H7 (cell line): ENCODE results near the gene DAB2. TPM values are rescaled to one million over a fixed set of nuclear protein-coding genes. Genes with fewer than 3 reads are reported as not detected.

Source experiments
- DNase-seq: peaks from one replicate; pipeline ENCODE4 v3.0.0; 2012
- H3K27me3 ChIP-seq: 2 replicates; pipeline ENCODE4 v1.6.0; 2011; ENCODE audit warnings: mild to moderate bottlenecking, low read length; ENCODE audit not compliant: control insufficient read depth, insufficient read depth
- H3K36me3 ChIP-seq: replicated peaks from 2 replicates; pipeline ENCODE4 v1.5.1; 2011; ENCODE audit warnings: low read length; ENCODE audit not compliant: control insufficient read depth, insufficient read depth
- H3K4me3 ChIP-seq: 2 replicates; pipeline ENCODE4 v1.5.1; 2011; ENCODE audit warnings: low read depth, mild to moderate bottlenecking, control low read depth, low read length, moderate library complexity; ENCODE audit not compliant: insufficient read depth
- total RNA-seq: library from RNA; depleted of rRNA; stranded (reverse); fragments of >200 nt; shearing (Covaris generic); gene quantifications from 2 replicates; pipeline ENCODE4 v1.2.3, GENCODE V29; 2014; rRNA removed

Gene DAB2
- total RNA-seq = 2.7 and 3.7 TPM in 2 replicates

DNA sequence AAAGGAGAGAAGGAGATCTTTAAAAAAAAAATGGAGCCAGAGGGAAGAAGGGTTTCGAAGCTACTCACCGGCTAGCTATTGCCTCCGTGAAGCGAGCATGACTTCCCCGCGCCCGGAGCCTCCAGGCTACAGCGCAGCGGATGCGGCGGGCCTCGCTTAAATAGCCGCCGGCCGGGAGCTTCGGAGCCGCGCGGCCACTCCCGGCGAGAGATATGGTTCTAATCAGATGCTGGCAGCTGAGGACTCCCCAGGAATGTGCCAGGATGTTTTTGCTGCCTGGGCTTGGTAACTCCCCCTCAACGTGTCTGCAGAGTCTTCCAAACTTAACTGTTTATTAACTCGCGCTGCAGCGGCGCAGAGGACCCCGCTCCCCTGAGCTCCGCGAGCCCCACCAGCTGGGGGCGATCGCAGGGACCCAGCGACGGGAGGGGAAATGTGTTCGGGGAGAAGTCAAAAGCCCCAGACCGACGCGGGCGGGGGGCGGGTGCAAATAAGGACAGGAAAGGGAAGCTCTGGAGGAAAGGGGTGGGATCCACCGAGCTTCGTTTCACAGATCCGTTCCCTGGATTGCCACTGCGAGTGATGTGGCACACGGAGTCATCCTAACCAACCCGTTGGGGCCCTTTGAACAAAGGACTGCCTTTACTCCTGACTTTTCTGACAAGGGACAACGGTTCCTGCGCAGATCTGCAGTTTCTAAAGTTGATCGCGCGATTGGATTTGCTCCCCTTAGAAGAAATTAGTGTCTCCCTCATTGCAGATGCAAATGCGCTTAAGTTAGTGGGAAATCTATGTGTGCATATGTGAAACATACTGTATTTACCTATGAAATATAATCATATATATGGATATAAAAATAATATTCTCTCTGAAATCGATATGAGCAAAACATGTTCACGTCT is at the start of gene DAB2:
DAB2 (minus strand) TSS at position 245 of the 902 bp plus-strand sequence. CDS start 30,660 bp downstream, outside the sequence.
- DNase-seq = peak; percentile 86
- peak within 1 kb of the TSS; percentile 59 for H3K4me3 ChIP-seq
- H3K27me3 ChIP-seq = no peaks in the 10 kb centered on the region
- H3K36me3 ChIP-seq = no peaks in the 10 kb centered on the region

DNA sequence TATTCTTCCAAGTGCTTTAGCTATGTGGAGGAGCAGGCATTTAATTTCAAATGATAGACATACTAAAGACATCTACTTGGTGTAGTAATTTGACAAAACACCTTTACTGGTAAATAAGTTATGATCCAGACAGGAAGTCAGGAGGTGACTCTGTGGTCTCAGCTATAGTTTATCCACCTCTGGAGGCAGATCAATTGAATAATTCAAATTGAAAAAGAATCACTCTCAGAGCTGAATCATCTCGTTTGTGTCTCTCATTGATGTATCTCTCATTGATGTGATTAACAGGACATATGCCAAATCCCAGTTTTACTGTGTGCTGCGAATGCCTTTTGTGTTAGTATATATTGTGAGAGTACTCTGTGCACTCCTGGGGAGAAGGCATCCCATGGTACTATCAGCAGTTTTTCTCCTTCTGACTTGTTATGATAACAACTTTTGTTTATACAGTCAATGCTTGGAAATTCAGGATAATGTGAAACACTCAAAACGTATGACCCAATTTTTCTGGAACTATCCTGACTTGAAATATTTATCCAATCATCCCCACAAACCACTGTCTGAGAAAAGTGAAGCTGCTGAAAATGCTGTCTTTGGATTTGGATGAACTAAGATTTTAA is 48.5 kb upstream of the DAB2 start:
- no peak for DNase-seq
- H3K4me3 ChIP-seq = no peak overlapping the region
- H3K36me3 ChIP-seq = no peaks in the 10 kb centered on the region
- no peaks in the 10 kb centered on the region for H3K27me3 ChIP-seq

DNA sequence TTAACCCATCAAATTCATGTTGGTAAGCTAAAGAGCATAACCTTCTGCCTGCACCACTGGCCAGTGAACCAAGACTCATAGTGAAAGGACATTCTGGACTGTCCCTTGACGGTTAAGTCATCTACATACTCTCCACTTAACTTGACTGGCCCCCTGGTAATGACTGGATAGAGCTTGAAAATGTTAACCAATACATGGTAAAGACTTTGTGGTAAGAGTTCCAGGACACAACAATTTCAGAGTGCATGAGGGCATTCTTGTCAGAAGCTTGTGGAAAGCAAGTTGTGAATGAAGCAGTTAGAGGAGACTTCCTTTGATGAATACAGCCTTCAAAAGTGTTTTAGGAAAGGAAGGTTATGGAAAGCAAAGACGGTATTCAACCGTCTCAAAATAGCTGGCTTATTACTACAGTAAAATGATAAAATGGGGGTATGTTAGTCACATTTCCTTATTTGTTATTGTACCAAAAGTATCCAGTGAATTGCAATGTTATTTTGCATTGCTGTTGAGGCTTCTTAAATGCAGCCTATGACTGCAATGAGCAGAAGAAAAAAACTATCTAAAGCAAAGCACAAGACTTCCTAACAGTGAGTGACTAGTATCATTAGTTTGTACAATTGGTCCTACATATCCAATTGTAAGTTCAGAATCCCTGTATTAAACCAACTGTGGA is 47.2 kb upstream of the DAB2 start:
- DNase-seq = no peak
- Histone ChIP-seq H3K36me3 (no peaks in the 10 kb centered on the region), H3K27me3 (no peaks in the 10 kb centered on the region), H3K4me3 (no peak overlapping the region)

DNA sequence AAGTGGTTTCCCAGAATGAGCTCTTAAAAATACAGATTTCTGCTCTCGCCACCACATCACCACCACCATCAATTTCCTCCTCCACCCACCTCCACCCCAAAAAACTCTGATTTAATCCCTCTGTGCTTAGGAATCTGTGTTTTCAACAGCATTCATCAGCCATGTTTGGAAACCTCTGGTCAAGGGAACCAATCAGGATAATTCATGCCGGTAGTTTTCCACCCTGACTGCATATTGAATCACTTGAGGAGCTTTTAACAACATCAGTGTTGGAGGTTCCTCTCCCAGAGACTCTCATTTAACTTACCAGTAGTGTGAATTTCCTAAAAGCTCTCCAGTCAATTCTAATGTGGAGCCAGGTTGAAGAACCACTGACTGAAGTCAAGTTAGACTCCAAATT is 46.0 kb upstream of the DAB2 start:
- Histone ChIP-seq H3K36me3 (no peaks in the 10 kb centered on the region), H3K4me3 (no peak overlapping the region), H3K27me3 (no peaks in the 10 kb centered on the region)
- DNase-seq = no peak

DNA sequence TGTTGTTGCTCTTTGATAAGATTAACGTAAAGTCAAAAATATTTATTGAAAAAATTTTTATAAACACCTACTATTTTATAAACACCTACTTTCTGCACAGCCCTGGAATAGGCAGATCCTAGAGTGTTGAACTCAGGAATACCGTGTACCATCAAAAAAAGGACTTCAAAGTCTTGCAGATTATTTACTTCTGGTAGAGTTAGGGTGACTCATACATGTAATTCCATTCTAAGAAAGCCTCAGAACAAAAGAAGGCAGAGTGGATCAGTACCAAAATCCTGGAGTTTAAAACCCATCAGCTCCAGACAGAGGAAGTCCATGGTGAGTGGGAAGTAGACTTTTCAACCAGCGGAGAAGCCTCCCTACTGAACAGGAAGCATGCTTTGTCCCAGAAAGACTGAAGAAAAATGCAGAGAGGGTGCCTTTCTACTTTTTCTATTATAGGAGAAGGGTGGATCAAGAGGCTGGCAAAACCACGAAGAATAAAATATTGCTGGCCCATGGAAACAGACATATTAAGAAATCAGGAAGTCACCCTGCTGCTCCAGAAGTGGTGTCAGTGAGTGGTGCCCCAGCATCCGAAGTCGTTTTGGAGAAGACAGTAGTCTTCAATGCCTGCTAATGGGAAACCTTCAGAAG is 45.1 kb upstream of the DAB2 start:
- Histone ChIP-seq H3K27me3 (no peaks in the 10 kb centered on the region), H3K36me3 (no peaks in the 10 kb centered on the region), H3K4me3 (no peak overlapping the region)
- DNase-seq = no peak

DNA sequence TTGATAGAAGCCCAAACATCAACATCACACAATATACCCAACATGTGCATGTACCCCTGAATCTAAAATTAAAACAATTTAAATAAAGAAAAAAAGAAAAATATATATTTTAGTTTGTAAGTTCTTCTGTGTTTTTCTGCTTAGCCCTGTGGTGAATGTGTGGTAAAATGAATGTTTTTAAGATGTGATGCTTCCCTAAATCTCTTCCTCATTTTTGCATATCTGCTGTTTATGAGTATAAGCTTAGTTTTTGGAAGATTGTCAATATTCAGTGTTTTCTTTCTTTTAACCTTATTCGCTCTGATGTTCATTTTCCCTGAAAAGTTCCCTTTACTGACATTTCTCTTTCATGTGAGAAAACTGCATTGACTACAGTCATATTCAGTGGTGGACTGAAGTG is 44.4 kb upstream of the DAB2 start:
- H3K36me3 ChIP-seq = no peaks in the 10 kb centered on the region
- no peak overlapping the region for H3K4me3 ChIP-seq
- DNase-seq = no peak
- no peaks in the 10 kb centered on the region for H3K27me3 ChIP-seq

DNA sequence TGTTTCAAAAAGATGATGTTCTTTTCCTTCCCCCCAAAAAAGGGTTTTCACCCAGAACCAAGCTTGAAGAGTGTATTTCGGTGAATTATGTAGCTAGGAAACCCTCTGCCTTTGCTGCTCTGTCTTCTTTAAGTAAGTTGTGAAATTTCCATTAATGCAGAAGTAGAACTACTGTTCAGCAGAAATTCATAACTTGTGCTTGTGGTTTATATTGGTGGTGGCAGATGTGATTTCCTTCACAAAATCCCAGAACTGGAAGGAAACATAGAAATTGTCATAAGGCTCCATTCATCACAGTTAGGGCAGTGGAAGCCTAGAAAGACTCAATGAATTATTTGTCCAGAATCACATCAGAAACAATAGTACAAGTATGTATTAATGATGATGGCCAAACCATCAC is 42.1 kb upstream of the DAB2 start:
- Histone ChIP-seq H3K27me3 (no peaks in the 10 kb centered on the region), H3K36me3 (no peaks in the 10 kb centered on the region), H3K4me3 (no peak overlapping the region)
- no peak for DNase-seq

DNA sequence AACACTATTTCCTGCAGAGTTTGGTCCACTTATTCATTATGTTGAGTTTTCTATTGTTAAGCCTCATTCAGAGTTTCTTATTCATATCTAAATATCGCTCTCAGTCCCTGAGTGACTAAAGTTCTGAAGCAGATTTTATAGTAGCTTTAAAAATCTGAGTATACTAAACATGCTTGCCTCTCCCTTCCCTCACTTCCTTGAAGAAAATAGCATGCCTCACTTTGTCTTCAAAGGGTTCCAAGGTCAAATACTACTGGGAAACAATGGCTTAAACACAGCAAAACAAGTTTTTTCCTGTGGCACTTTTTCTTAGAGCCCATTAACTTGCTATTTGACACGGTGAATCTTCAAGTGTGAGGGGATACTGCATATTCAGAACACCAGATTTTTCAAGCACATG is 41.1 kb upstream of the DAB2 start:
- Histone ChIP-seq H3K27me3 (no peaks in the 10 kb centered on the region), H3K36me3 (no peaks in the 10 kb centered on the region), H3K4me3 (no peak overlapping the region)
- no peak for DNase-seq

DNA sequence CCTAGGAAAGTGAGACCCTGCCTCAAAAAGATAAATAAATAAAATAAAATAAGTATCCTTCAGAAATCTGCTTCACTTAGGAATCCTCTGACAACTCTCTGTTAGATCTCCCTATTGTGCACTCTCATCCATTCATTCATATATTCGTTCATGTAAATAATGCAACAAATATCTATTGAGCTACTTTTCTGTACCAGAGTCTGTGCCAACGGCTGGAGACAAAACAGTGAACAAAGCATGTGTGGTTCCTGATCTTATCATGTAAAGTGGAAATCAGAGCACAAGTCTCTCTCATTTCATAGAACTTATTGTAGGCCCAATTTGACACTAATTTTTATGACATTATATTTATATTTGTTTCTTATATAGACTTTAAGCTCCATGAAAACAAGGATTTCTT is 40.3 kb upstream of the DAB2 start:
- Histone ChIP-seq H3K36me3 (no peaks in the 10 kb centered on the region), H3K4me3 (no peak overlapping the region), H3K27me3 (no peaks in the 10 kb centered on the region)
- DNase-seq = no peak

DNA sequence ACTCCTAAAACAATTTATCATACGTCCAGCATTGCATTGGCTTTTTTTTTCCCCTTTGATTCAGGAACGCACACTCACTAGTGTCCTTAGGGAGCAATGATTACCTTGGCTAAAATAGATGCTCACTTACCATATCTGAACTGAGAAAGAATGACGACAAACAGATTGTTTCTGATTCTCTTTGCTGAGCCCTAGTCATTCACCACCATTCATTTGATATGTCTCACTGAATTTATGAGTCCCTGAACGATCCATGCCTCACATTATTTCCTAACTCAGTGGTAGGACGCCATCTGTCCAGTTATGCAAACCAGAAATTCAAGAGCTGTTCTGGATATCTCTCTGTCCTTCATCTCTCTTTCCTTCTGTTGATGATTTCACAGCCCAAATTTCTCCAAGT is 39.3 kb upstream of the DAB2 start:
- H3K27me3 ChIP-seq = no peaks in the 10 kb centered on the region
- no peak overlapping the region for H3K4me3 ChIP-seq
- H3K36me3 ChIP-seq = no peaks in the 10 kb centered on the region
- no peak for DNase-seq

DNA sequence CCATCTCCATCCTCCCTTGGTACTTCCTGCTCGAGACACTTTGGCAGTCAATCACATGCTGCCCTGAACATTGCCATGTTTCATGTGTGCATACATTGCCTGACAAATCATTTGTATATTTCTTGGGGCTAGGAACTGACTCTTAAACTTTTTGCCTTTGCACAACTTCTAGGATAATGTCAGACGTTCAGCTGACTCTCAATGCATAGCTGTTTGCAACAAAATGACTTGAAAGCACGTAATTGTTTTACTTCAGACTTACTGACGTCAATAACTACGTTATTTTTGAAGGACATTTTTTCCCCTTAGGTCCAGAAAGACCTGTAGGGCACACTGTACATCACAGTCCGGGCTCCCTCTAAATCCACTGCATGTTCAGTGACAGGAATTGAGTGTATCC is 37.4 kb upstream of the DAB2 start:
- no peak for DNase-seq
- Histone ChIP-seq H3K4me3 (no peak overlapping the region), H3K27me3 (no peaks in the 10 kb centered on the region), H3K36me3 (no peaks in the 10 kb centered on the region)

DNA sequence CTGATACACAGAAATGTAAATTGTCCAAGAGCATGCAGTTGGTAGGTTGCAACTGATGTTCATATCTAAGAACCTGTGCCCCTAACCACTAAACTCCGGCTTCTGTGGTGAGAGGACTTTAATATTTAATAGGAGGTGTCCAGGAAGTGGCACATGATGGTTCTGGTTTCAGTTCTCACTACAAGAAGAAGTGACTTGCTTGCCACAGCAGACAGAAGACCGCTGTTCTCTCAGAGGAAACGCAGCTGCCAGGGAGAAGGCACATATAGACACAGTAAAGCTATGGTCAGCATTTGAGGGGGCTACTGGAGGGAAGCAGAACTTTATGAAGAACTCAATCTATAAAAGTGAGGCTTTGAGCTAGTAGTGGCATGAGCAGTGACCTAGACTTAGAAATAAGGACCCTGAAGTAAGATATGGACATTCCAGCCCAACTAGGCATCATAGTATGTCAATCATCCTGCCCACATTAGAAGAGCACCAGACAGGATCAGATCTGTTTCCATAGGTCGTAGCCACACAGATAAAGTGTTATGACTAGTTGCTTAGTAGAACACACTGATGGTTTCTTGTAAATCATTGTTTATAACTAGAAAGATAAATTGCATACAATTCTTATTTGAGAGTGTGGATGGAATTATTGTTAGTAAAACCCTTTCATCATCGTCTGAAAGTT is 36.4 kb upstream of the DAB2 start:
- Histone ChIP-seq H3K4me3 (no peak overlapping the region), H3K36me3 (no peaks in the 10 kb centered on the region), H3K27me3 (no peaks in the 10 kb centered on the region)
- no peak for DNase-seq

DNA sequence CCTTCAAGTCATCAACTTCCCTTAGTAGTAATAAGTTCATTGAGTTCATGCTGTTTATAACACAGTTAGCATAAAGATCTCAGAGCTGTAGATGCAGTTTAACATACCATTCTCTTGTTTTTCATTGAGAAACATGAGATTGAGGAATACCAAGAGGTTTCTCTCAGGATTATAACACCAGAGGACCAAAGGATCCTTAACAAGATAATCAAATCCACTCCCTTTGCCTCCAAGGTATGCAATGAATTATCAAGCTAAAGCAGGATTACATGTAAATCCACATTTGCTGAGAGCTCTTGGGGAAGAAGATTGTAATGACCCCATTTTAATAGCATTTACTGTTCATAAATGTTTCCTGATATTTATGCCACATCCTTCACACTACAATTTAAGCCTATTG is 35.1 kb upstream of the DAB2 start:
- Histone ChIP-seq H3K4me3 (no peak overlapping the region), H3K36me3 (no peaks in the 10 kb centered on the region), H3K27me3 (no peaks in the 10 kb centered on the region)
- no peak for DNase-seq

DNA sequence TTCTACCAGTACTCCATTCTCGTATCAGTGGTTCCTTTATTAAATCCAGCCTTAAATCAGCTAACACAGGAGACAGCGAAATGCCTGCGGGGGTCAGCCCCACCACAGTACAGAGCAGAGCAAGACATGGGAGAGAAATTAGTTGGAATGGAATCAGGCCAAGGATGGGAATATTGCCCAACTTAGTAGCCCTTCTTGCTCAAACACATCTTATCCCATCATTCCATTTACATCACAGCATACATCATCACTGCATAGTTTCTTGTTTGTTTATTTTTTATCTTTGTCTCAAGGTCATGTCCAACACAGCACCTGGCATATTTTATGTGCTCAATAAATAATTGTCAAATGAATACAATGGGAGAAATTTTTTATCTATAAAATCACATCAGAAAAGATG is 34.3 kb upstream of the DAB2 start:
- Histone ChIP-seq H3K27me3 (no peaks in the 10 kb centered on the region), H3K4me3 (no peak overlapping the region), H3K36me3 (no peaks in the 10 kb centered on the region)
- DNase-seq = no peak
